WTC11 (cell line): ENCODE measurements around the gene FREM1. TPM values are rescaled to one million over a fixed set of nuclear protein-coding genes. Genes with fewer than 3 reads are reported as not detected.

Experiments used
- ATAC-seq: fragments of 200-7000 bp; cut with Tn5 transposase; 2 replicates; pipeline ENCODE4 v1.10.0; 2021; ENCODE audit warnings: mild to moderate bottlenecking, moderate library complexity
- CTCF ChIA-PET: fragments of 300-600 bp; sonication (Branson Sonifier 250); formaldehyde crosslinking; loops from one replicate; lab custom pipeline; 2021; ENCODE audit warnings: antibody characterized with exemption; lab: Charles Lee
- POLR2A ChIA-PET: fragments of 350-600 bp; sonication (Branson Sonifier 250); formaldehyde crosslinking; loops from one replicate; lab custom pipeline; 2021; ENCODE audit warnings: antibody characterized with exemption; lab: Charles Lee
- DNase-seq: peaks from one replicate; pipeline ENCODE4 v3.0.0; 2021; ENCODE audit warnings: low spot score
- H3K27ac Mint-ChIP-seq: 2 replicates; pipeline ENCODE4 v1.8.0; 2021; ENCODE audit warnings: mixed read lengths
- H3K27me3 Mint-ChIP-seq: 2 replicates; pipeline ENCODE4 v1.8.0; 2021; ENCODE audit warnings: low read depth, mild to moderate bottlenecking, moderate library complexity, mixed read lengths
- H3K36me3 Mint-ChIP-seq: 2 replicates; pipeline ENCODE4 v1.8.0; 2021; ENCODE audit warnings: mixed read lengths
- H3K4me1 Mint-ChIP-seq: 2 replicates; pipeline ENCODE4 v1.8.0; 2022; ENCODE audit warnings: mixed read lengths
- H3K4me3 Mint-ChIP-seq: 2 replicates; pipeline ENCODE4 v1.8.0; 2021; ENCODE audit warnings: mild to moderate bottlenecking, moderate library complexity, mixed read lengths
- H3K9me3 Mint-ChIP-seq: 2 replicates; pipeline ENCODE4 v1.8.0; 2021; ENCODE audit warnings: mixed read lengths
- ATF1 ChIP-seq: sonication (generic); formaldehyde crosslinking; IDR thresholded peaks from 2 replicates; pipeline ENCODE4 v1.8.1; 2023; ENCODE audit warnings: mild to moderate bottlenecking, moderate library complexity, missing genetic modification reagents
- ATF3 ChIP-seq: sonication (generic); formaldehyde crosslinking; conservative IDR thresholded peaks from 2 replicates; pipeline ENCODE4 v1.8.1; 2022; ENCODE audit warnings: mild to moderate bottlenecking, missing genetic modification reagents
- CREM ChIP-seq: sonication (generic); formaldehyde crosslinking; IDR thresholded peaks from 2 replicates; pipeline ENCODE4 v1.8.1; 2022; ENCODE audit warnings: mild to moderate bottlenecking, missing genetic modification reagents, moderate library complexity
- ETV6 ChIP-seq: sonication (generic); formaldehyde crosslinking; IDR thresholded peaks from 2 replicates; pipeline ENCODE4 v1.8.1; 2022; ENCODE audit warnings: mild to moderate bottlenecking, missing genetic modification reagents
- FOXJ3 ChIP-seq: sonication (generic); formaldehyde crosslinking; IDR thresholded peaks from 2 replicates; pipeline ENCODE4 v1.9.0; 2021; ENCODE audit warnings: missing genetic modification reagents, mild to moderate bottlenecking, borderline replicate concordance
- HMGA2 ChIP-seq: fragments of 250-450 bp; sonication (Bioruptor Pico); IDR thresholded peaks from 2 replicates; pipeline ENCODE4 v1.4.0; 2021; ENCODE audit warnings: mild to moderate bottlenecking, moderate library complexity
- RELA ChIP-seq: sonication (generic); formaldehyde crosslinking; IDR thresholded peaks from 2 replicates; pipeline ENCODE4 v1.8.1; 2022; ENCODE audit warnings: missing genetic modification reagents, mild to moderate bottlenecking, borderline replicate concordance
- SMAD3 ChIP-seq: sonication (generic); formaldehyde crosslinking; IDR thresholded peaks from 2 replicates; pipeline ENCODE4 v1.8.0; 2022; ENCODE audit warnings: missing genetic modification reagents, mild to moderate bottlenecking, borderline replicate concordance
- TEAD1 ChIP-seq: sonication (generic); formaldehyde crosslinking; IDR thresholded peaks from 2 replicates; pipeline ENCODE4 v1.8.0; 2022; ENCODE audit warnings: mild to moderate bottlenecking, missing genetic modification reagents
- ZNF138 ChIP-seq: sonication (generic); formaldehyde crosslinking; conservative IDR thresholded peaks from 2 replicates; pipeline ENCODE4 v1.8.1; 2022; ENCODE audit warnings: mild to moderate bottlenecking, moderate library complexity, missing genetic modification reagents
- ZNF232 ChIP-seq: sonication (generic); formaldehyde crosslinking; IDR thresholded peaks from 2 replicates; pipeline ENCODE4 v1.8.0; 2022; ENCODE audit warnings: mild to moderate bottlenecking, missing genetic modification reagents
- ZNF281 ChIP-seq: sonication (generic); formaldehyde crosslinking; IDR thresholded peaks from 2 replicates; pipeline ENCODE4 v1.8.0; 2023; ENCODE audit warnings: mild to moderate bottlenecking, missing genetic modification reagents
- ZNF512 ChIP-seq: sonication (generic); formaldehyde crosslinking; IDR thresholded peaks from 2 replicates; pipeline ENCODE4 v1.8.1; 2022; ENCODE audit warnings: missing genetic modification reagents, borderline replicate concordance
- total RNA-seq: library from RNA; stranded (reverse); gene quantifications from 3 replicates; pipeline ENCODE4 v1.2.3, GENCODE V29; 2021
- TF ChIP-seq, protein P1 (sequence below): fragments of 250-450 bp; sonication (Bioruptor Pico); IDR thresholded peaks from 2 replicates; pipeline ENCODE4 v1.9.0; 2021; ENCODE audit warnings: mild to moderate bottlenecking, borderline replicate concordance
- TF ChIP-seq, protein P2 (sequence below): fragments of 250-450 bp; sonication (Bioruptor Pico); IDR thresholded peaks from 2 replicates; pipeline ENCODE4 v1.9.0; 2021; ENCODE audit warnings: moderate library complexity, mild to moderate bottlenecking, inconsistent platforms, borderline replicate concordance
- TF ChIP-seq, protein P3 (sequence below): sonication (generic); formaldehyde crosslinking; IDR thresholded peaks from 2 replicates; pipeline ENCODE4 v1.8.0; 2022; ENCODE audit warnings: mild to moderate bottlenecking, missing genetic modification reagents

Gene FREM1
- total RNA-seq, 1 experiment from 2014 or later: 2.8 TPM

DNA sequence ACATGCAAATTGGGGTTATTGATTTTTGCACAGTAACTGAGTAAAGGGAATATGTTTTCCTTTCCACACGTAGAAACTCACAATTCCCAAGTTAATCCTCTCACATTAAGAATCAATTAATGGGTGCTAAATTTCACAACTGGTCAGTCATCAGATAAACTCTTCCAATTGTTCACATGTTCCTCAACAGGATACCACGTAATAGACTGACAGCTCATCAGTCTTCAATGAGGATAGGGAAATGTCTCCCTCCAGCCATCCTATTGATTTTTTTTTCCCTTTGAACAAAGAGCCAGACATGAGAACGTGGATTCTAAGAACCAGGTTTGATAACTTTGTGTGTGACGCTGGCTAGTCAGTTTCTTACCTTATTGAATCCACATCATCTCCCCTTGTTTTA is 186.9 kb downstream of the FREM1 start (continued):
- TF ChIP-seq FOXJ3 (CRISPR knock-in tag): no peak
- TF ChIP-seq, protein P1, sequence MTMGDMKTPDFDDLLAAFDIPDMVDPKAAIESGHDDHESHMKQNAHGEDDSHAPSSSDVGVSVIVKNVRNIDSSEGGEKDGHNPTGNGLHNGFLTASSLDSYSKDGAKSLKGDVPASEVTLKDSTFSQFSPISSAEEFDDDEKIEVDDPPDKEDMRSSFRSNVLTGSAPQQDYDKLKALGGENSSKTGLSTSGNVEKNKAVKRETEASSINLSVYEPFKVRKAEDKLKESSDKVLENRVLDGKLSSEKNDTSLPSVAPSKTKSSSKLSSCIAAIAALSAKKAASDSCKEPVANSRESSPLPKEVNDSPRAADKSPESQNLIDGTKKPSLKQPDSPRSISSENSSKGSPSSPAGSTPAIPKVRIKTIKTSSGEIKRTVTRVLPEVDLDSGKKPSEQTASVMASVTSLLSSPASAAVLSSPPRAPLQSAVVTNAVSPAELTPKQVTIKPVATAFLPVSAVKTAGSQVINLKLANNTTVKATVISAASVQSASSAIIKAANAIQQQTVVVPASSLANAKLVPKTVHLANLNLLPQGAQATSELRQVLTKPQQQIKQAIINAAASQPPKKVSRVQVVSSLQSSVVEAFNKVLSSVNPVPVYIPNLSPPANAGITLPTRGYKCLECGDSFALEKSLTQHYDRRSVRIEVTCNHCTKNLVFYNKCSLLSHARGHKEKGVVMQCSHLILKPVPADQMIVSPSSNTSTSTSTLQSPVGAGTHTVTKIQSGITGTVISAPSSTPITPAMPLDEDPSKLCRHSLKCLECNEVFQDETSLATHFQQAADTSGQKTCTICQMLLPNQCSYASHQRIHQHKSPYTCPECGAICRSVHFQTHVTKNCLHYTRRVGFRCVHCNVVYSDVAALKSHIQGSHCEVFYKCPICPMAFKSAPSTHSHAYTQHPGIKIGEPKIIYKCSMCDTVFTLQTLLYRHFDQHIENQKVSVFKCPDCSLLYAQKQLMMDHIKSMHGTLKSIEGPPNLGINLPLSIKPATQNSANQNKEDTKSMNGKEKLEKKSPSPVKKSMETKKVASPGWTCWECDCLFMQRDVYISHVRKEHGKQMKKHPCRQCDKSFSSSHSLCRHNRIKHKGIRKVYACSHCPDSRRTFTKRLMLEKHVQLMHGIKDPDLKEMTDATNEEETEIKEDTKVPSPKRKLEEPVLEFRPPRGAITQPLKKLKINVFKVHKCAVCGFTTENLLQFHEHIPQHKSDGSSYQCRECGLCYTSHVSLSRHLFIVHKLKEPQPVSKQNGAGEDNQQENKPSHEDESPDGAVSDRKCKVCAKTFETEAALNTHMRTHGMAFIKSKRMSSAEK (CRISPR knock-in tag): no peak

GRCh38 chr9:14722391-14723035 is 187.7 kb downstream of the FREM1 start, which contains the start of gene CER1:
CER1 (minus strand) TSS chr9:14722733; CDS start chr9:14722672, 61 bp downstream.
- DNase-seq (peak; percentile 25), ATAC-seq (peak; percentile 87)
- CTCF ChIA-PET: interaction anchor here (0.5 to 1.7 kb wide), 7 partner anchors 57 to 280 kb away, joined by 3 to 6 read pairs (median 3); no protein-coding TSS in a partner anchor
- peaks cover 35% of the 10 kb centered on the region for H3K4me1 Mint-ChIP-seq
- H3K27ac Mint-ChIP-seq: 0 out of 2 replicates have a peak within 1 kb of the TSS, but pooled peaks have one; percentile 23
- no peak for TF ChIP-seq RELA (CRISPR knock-in tag)
- TF ChIP-seq ZNF138 (CRISPR knock-in tag): no peak
- peak; percentile 53; the same call in 1 of the 2 replicates for TF ChIP-seq TEAD1 (CRISPR knock-in tag)
- TF ChIP-seq ZNF281 (CRISPR knock-in tag): no peak
- peak; percentile 80; the same call in 1 of the 2 replicates for TF ChIP-seq ETV6 (CRISPR knock-in tag)
- no peak for TF ChIP-seq HMGA2 (CRISPR knock-in tag)
- TF ChIP-seq ATF1 (CRISPR knock-in tag): no peak
- no peak for TF ChIP-seq ZNF512 (CRISPR knock-in tag)
- peak; percentile 40; the same call in 1 of the 2 replicates for TF ChIP-seq ZNF232
- TF ChIP-seq, protein P2, sequence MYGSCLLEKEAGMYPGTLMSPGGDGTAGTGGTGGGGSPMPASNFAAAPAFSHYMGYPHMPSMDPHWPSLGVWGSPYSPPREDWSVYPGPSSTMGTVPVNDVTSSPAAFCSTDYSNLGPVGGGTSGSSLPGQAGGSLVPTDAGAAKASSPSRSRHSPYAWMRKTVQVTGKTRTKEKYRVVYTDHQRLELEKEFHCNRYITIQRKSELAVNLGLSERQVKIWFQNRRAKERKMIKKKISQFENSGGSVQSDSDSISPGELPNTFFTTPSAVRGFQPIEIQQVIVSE (CRISPR knock-in tag): no peak
- TF ChIP-seq ATF3 (CRISPR knock-in tag): no peak
- no peak for TF ChIP-seq SMAD3 (CRISPR knock-in tag)
- TF ChIP-seq CREM (CRISPR knock-in tag): 0 out of 2 replicates have a peak, but pooled peaks have one; percentile 29
- TF ChIP-seq, protein P3, sequence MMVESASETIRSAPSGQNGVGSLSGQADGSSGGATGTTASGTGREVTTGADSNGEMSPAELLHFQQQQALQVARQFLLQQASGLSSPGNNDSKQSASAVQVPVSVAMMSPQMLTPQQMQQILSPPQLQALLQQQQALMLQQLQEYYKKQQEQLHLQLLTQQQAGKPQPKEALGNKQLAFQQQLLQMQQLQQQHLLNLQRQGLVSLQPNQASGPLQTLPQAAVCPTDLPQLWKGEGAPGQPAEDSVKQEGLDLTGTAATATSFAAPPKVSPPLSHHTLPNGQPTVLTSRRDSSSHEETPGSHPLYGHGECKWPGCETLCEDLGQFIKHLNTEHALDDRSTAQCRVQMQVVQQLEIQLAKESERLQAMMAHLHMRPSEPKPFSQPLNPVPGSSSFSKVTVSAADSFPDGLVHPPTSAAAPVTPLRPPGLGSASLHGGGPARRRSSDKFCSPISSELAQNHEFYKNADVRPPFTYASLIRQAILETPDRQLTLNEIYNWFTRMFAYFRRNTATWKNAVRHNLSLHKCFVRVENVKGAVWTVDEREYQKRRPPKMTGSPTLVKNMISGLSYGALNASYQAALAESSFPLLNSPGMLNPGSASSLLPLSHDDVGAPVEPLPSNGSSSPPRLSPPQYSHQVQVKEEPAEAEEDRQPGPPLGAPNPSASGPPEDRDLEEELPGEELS: peak; percentile 57; the same call in 1 of the 2 replicates
- H3K9me3 Mint-ChIP-seq: no peaks in the 10 kb centered on the region
- H3K36me3 Mint-ChIP-seq: 0 out of 2 replicates have a peak, but pooled peaks cover 2% of the 10 kb centered on the region
- peak within 1 kb of the TSS; percentile 42 for H3K4me3 Mint-ChIP-seq
- H3K27me3 Mint-ChIP-seq: peaks cover 100% of the 10 kb centered on the region
- POLR2A ChIA-PET: interaction anchor here (0.9 kb wide), 1 partner anchor 19 kb away, joined by 3 read pairs; no protein-coding TSS in a partner anchor
